Measurements from ENCODE around the gene DAB2. TPM values are rescaled to one million over a fixed set of nuclear protein-coding genes. Genes with fewer than 3 reads are reported as not detected.

DAB2 gene
- total RNA-seq, 2 donors from 2014 or later = 43.7 to 46.4 TPM

GRCh38 chr5:39331861-39332381 is 92.9 kb downstream of the DAB2 start:
- Histone ChIP-seq H3K4me3 (no peak overlapping the region), H3K36me3 (no peaks in the 10 kb centered on the region), H3K27me3 (no peaks in the 10 kb centered on the region), H3K4me1 (no peaks in the 10 kb centered on the region), H3K9ac (ENCODE audit: low read depth in 2 of 2, low read length in 2 of 2) (no peak overlapping the region), H3K9me3 (no peaks in the 10 kb centered on the region), H3K27ac (no peak overlapping the region)
- intact Hi-C loops (cut with DNase I) = no loop called here
- TF ChIP-seq, protein P1, sequence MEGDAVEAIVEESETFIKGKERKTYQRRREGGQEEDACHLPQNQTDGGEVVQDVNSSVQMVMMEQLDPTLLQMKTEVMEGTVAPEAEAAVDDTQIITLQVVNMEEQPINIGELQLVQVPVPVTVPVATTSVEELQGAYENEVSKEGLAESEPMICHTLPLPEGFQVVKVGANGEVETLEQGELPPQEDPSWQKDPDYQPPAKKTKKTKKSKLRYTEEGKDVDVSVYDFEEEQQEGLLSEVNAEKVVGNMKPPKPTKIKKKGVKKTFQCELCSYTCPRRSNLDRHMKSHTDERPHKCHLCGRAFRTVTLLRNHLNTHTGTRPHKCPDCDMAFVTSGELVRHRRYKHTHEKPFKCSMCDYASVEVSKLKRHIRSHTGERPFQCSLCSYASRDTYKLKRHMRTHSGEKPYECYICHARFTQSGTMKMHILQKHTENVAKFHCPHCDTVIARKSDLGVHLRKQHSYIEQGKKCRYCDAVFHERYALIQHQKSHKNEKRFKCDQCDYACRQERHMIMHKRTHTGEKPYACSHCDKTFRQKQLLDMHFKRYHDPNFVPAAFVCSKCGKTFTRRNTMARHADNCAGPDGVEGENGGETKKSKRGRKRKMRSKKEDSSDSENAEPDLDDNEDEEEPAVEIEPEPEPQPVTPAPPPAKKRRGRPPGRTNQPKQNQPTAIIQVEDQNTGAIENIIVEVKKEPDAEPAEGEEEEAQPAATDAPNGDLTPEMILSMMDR (IDR thresholded peaks at IDR 0.05) = no peak
- DNase-seq = no peak

- Histone ChIP-seq H3K27ac (no peak overlapping the region), H3K27me3 (no peaks in the 10 kb centered on the region), H3K36me3 (no peaks in the 10 kb centered on the region), H3K9me3 (no peaks in the 10 kb centered on the region), H3K9ac (ENCODE audit: low read depth in 2 of 2, low read length in 2 of 2) (no peak overlapping the region), H3K4me1 (no peaks in the 10 kb centered on the region), H3K4me3 (no peak overlapping the region)
- intact Hi-C loops (cut with DNase I) = no loop called here
- DNase-seq = no peak
- TF ChIP-seq, protein P1 (IDR thresholded peaks at IDR 0.05) = no peak
These were observed 96.0 kb downstream of the DAB2 start for GRCh38 chr5:39328731-39329130.

- Histone ChIP-seq H3K27me3 (no peaks in the 10 kb centered on the region), H3K36me3 (no peaks in the 10 kb centered on the region), H3K4me3 (no peak overlapping the region), H3K9ac (ENCODE audit: low read depth in 2 of 2, low read length in 2 of 2) (no peak overlapping the region), H3K9me3 (no peaks in the 10 kb centered on the region), H3K4me1 (no peaks in the 10 kb centered on the region), H3K27ac (no peak overlapping the region)
- TF ChIP-seq, protein P1 (IDR thresholded peaks at IDR 0.05) = no peak
- DNase-seq = no peak
- intact Hi-C loops (cut with DNase I) = no loop called here
These were observed 101.2 kb downstream of the DAB2 start for GRCh38 chr5:39323542-39323941.

Other genes starting within 250 kb of the DAB2 start
- 1 to 10 TPM; 6.1 to 8.6 TPM for gene FYB1, start 205.4 kb downstream of the DAB2 start, total RNA-seq
- gene C9, start 60.5 kb downstream of the DAB2 start, total RNA-seq = under 1 TPM in 1 of 2 donors, not detected in 1; 0.57 TPM